HepG2 (cell line): ENCODE data around the gene YPEL3. TPM values are rescaled to one million over a fixed set of nuclear protein-coding genes. Genes with fewer than 3 reads are reported as not detected.

ENCODE experiments used
- ESRRA ChIP-seq: sonication (generic); formaldehyde crosslinking; IDR thresholded peaks from 2 replicates; pipeline ENCODE4 v1.5.1; 2020; ENCODE audit warnings: mild to moderate bottlenecking, low read depth, missing genetic modification reagents
- FOXA3 ChIP-seq: IDR thresholded peaks from 2 replicates; pipeline ENCODE4 v1.6.1; 2016; ENCODE audit warnings: missing genetic modification reagents, missing compliant biosample characterization
- ISL2 ChIP-seq: sonication (generic); formaldehyde crosslinking; IDR thresholded peaks from 2 replicates; pipeline ENCODE4 v1.5.0; 2020; ENCODE audit warnings: missing genetic modification reagents
- JARID2 ChIP-seq: sonication (generic); formaldehyde crosslinking; IDR thresholded peaks from 2 replicates; pipeline ENCODE4 v1.8.1; 2023; ENCODE audit warnings: missing genetic modification reagents, inconsistent platforms; ENCODE audit not compliant: insufficient replicate concordance
- MTF2 ChIP-seq: sonication (generic); formaldehyde crosslinking; IDR thresholded peaks from 2 replicates; pipeline ENCODE4 v1.5.0; 2020; ENCODE audit warnings: missing genetic modification reagents, borderline replicate concordance
- PCBP2 ChIP-seq: fragments of 200-400 bp; formaldehyde crosslinking; optimal IDR thresholded peaks from 2 replicates; pipeline ENCODE3; 2018; ENCODE audit warnings: low read length, low read depth; ENCODE audit not compliant: poor library complexity, severe bottlenecking
- RAD21 ChIP-seq: fragments of 450-650 bp; formaldehyde crosslinking; IDR thresholded peaks from 2 replicates; pipeline ENCODE4 v1.5.0; 2020; ENCODE audit warnings: mild to moderate bottlenecking
- RFXAP ChIP-seq: sonication (generic); formaldehyde crosslinking; IDR thresholded peaks from 2 replicates; pipeline ENCODE4 v1.4.0; 2020; ENCODE audit warnings: missing genetic modification reagents, borderline replicate concordance
- SMARCC2 ChIP-seq: fragments of 450-650 bp; IDR thresholded peaks from 2 replicates; pipeline ENCODE4 v1.6.1; 2017; ENCODE audit warnings: antibody characterized with exemption, mild to moderate bottlenecking
- THYN1 ChIP-seq: sonication (generic); formaldehyde crosslinking; IDR thresholded peaks from 2 replicates; pipeline ENCODE4 v1.8.1; 2023; ENCODE audit warnings: low read depth, mild to moderate bottlenecking, moderate library complexity, missing genetic modification reagents, borderline replicate concordance
- ZBTB3 ChIP-seq: sonication (generic); formaldehyde crosslinking; IDR thresholded peaks from 2 replicates; pipeline ENCODE4 v1.4.0; 2020; ENCODE audit warnings: low read depth, mild to moderate bottlenecking, moderate library complexity, missing genetic modification reagents, borderline replicate concordance
- ZFP37 ChIP-seq: sonication (generic); formaldehyde crosslinking; IDR thresholded peaks from 2 replicates; pipeline ENCODE4 v1.4.0; 2020; ENCODE audit warnings: missing genetic modification reagents, borderline replicate concordance
- ZNF205 ChIP-seq: IDR thresholded peaks from 2 replicates; pipeline ENCODE4 v1.6.1; 2018; ENCODE audit warnings: missing biosample characterization, missing genetic modification reagents
- ZNF232 ChIP-seq: sonication (generic); formaldehyde crosslinking; IDR thresholded peaks from 2 replicates; pipeline ENCODE4 v1.4.0; 2020; ENCODE audit warnings: missing genetic modification reagents, borderline replicate concordance
- ZNF30 ChIP-seq: sonication (generic); formaldehyde crosslinking; IDR thresholded peaks from 2 replicates; pipeline ENCODE4 v1.5.0; 2020; ENCODE audit warnings: mild to moderate bottlenecking, missing genetic modification reagents
- ZNF484 ChIP-seq: sonication (generic); formaldehyde crosslinking; IDR thresholded peaks from 2 replicates; pipeline ENCODE4 v1.5.1; 2020; ENCODE audit warnings: mild to moderate bottlenecking, low read depth, missing genetic modification reagents, borderline replicate concordance
- ZNF720 ChIP-seq: sonication (generic); formaldehyde crosslinking; IDR thresholded peaks from 2 replicates; pipeline ENCODE4 v1.4.0; 2020; ENCODE audit warnings: missing genetic modification reagents
- ZNF737 ChIP-seq: sonication (generic); formaldehyde crosslinking; IDR thresholded peaks from 2 replicates; pipeline ENCODE4 v1.5.0; 2020; ENCODE audit warnings: missing genetic modification reagents, mild to moderate bottlenecking, borderline replicate concordance
- ZNF775 ChIP-seq: sonication (generic); formaldehyde crosslinking; IDR thresholded peaks from 2 replicates; pipeline ENCODE4 v1.4.0; 2020; ENCODE audit warnings: missing genetic modification reagents, mild to moderate bottlenecking, moderate library complexity, borderline replicate concordance
- polyA plus RNA-seq, 8 experiments: library from polyadenylated mRNA; depleted of rRNA in 3 of 8; stranded (reverse) in 7 of 8; unstranded in 1 of 8; fragments of >200 nt; fragmentation: Illumina TruSeq in 4 of 8; extraction: Trizol in 4 of 8; gene quantifications; 2 replicates each; pipeline versions ENCODE4 v1.2.1 to v1.2.3, GENCODE V29; 2011 to 2016; ENCODE audit warnings: low read depth in 4 of 8, missing spikeins in 1 of 8, mixed read lengths in 1 of 8; ENCODE audit not compliant: insufficient read depth in 1 of 8
- total RNA-seq, 5 experiments: library from RNA; depleted of rRNA; stranded (reverse); fragments of >200 nt; fragmentation: Illumina TruSeq; extraction: Trizol; gene quantifications; 2 replicates each; pipeline ENCODE4 v1.2.3, GENCODE V29; 2016; ENCODE audit warnings: low read depth in 1 of 5
- TF ChIP-seq, protein P1 (sequence below): sonication (generic); formaldehyde crosslinking; IDR thresholded peaks from 2 replicates; pipeline ENCODE4 v1.4.0; 2020; ENCODE audit warnings: low read depth, missing genetic modification reagents
- TF ChIP-seq, protein P2 (sequence below): fragments of 450-650 bp; IDR thresholded peaks from 2 replicates; pipeline ENCODE4 v1.6.1; 2017; ENCODE audit warnings: mild to moderate bottlenecking
- TF ChIP-seq, protein P3 (sequence below): IDR thresholded peaks from 2 replicates; pipeline ENCODE4 v1.6.1; 2016; ENCODE audit warnings: low read depth, control low read depth

The YPEL3 gene
- total and polyA plus RNA-seq, 2 of the 13 experiments (the other 11 are each of a cell fraction or from before 2014, with no cell fraction given): 5.4 to 47.0 TPM

DNA sequence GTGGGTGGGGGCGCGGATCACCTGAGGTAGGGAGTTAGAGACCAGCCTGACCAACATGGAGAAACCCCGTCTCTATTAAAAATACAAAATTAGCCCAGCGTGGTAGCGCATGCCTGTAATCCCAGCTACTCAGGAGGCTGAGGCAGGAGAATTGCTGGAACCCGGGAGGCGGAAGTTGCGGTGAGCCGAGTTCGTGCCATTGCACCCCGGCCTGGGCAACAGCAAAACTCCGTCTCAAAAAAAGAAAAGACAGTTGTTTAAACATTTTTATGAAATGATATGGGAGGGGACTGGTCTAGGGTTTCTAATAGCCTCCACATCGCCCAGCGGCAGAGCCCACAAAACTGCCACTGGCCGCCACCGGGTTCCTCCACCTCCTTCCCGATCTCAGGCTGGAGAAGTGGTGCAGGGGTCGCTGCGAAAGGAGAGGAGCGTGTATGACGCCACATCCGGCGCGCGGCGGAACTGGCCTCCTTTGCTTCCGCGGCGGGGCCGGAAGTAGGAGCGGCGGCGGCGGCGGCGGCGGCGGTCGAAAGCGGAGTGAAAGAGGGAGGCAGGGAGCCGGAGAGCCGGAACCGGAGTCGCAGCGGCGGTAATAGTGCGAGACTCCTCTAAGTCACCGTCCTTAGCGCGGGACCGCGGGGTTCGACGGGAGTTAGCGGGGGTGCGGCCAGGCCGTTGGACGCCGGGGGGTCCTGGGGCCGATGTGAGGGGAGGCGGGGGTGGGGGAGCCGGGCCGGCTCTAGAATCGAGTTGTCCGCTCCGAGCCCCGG is 20.3 kb downstream of the YPEL3 start, which contains the start of gene PPP4C (continued):
- TF ChIP-seq, protein P1, sequence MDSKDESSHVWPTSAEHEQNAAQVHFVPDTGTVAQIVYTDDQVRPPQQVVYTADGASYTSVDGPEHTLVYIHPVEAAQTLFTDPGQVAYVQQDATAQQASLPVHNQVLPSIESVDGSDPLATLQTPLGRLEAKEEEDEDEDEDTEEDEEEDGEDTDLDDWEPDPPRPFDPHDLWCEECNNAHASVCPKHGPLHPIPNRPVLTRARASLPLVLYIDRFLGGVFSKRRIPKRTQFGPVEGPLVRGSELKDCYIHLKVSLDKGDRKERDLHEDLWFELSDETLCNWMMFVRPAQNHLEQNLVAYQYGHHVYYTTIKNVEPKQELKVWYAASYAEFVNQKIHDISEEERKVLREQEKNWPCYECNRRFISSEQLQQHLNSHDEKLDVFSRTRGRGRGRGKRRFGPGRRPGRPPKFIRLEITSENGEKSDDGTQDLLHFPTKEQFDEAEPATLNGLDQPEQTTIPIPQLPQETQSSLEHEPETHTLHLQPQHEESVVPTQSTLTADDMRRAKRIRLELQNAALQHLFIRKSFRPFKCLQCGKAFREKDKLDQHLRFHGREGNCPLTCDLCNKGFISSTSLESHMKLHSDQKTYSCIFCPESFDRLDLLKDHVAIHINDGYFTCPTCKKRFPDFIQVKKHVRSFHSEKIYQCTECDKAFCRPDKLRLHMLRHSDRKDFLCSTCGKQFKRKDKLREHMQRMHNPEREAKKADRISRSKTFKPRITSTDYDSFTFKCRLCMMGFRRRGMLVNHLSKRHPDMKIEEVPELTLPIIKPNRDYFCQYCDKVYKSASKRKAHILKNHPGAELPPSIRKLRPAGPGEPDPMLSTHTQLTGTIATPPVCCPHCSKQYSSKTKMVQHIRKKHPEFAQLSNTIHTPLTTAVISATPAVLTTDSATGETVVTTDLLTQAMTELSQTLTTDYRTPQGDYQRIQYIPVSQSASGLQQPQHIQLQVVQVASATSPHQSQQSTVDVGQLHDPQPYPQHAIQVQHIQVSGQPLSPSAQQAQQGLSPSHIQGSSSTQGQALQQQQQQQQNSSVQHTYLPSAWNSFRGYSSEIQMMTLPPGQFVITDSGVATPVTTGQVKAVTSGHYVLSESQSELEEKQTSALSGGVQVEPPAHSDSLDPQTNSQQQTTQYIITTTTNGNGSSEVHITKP (CRISPR knock-in tag): peak; percentile 49; the same call in 1 of the 2 replicates
- TF ChIP-seq ZNF737 (CRISPR knock-in tag): no peak
- TF ChIP-seq MTF2: no peak
- TF ChIP-seq RFXAP: peak; percentile 54; the same call in 1 of the 2 replicates
- TF ChIP-seq ZNF720 (CRISPR knock-in tag): no peak
- TF ChIP-seq ZNF775 (CRISPR knock-in tag): no peak
- TF ChIP-seq, protein P2, sequence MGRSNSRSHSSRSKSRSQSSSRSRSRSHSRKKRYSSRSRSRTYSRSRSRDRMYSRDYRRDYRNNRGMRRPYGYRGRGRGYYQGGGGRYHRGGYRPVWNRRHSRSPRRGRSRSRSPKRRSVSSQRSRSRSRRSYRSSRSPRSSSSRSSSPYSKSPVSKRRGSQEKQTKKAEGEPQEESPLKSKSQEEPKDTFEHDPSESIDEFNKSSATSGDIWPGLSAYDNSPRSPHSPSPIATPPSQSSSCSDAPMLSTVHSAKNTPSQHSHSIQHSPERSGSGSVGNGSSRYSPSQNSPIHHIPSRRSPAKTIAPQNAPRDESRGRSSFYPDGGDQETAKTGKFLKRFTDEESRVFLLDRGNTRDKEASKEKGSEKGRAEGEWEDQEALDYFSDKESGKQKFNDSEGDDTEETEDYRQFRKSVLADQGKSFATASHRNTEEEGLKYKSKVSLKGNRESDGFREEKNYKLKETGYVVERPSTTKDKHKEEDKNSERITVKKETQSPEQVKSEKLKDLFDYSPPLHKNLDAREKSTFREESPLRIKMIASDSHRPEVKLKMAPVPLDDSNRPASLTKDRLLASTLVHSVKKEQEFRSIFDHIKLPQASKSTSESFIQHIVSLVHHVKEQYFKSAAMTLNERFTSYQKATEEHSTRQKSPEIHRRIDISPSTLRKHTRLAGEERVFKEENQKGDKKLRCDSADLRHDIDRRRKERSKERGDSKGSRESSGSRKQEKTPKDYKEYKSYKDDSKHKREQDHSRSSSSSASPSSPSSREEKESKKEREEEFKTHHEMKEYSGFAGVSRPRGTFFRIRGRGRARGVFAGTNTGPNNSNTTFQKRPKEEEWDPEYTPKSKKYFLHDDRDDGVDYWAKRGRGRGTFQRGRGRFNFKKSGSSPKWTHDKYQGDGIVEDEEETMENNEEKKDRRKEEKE: no peak
- no peak for TF ChIP-seq ESRRA (CRISPR knock-in tag)
- no peak for TF ChIP-seq ZNF232 (CRISPR knock-in tag)
- TF ChIP-seq FOXA3 (CRISPR knock-in tag): no peak; the same call in 1 of the 2 replicates
- TF ChIP-seq THYN1 (CRISPR knock-in tag): no peak
- TF ChIP-seq ZFP37 (CRISPR knock-in tag): no peak
- TF ChIP-seq RAD21 (CRISPR knock-in tag): 0 out of 2 replicates have a peak, but pooled peaks have one; percentile 28
- TF ChIP-seq ISL2 (CRISPR knock-in tag): no peak
- no peak for TF ChIP-seq JARID2 (CRISPR knock-in tag)
- TF ChIP-seq ZNF30 (CRISPR knock-in tag): no peak
- 0 out of 2 replicates have a peak, but pooled peaks have one; percentile 0 for TF ChIP-seq ZNF484
- TF ChIP-seq ZBTB3 (CRISPR knock-in tag): no peak
- TF ChIP-seq SMARCC2: no peak
- TF ChIP-seq, protein P3, sequence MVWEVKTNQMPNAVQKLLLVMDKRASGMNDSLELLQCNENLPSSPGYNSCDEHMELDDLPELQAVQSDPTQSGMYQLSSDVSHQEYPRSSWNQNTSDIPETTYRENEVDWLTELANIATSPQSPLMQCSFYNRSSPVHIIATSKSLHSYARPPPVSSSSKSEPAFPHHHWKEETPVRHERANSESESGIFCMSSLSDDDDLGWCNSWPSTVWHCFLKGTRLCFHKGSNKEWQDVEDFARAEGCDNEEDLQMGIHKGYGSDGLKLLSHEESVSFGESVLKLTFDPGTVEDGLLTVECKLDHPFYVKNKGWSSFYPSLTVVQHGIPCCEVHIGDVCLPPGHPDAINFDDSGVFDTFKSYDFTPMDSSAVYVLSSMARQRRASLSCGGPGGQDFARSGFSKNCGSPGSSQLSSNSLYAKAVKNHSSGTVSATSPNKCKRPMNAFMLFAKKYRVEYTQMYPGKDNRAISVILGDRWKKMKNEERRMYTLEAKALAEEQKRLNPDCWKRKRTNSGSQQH (CRISPR knock-in tag): peak; percentile 67; the same call in 1 of the 2 replicates
- TF ChIP-seq ZNF205 (CRISPR knock-in tag): no peak
- TF ChIP-seq PCBP2: no peak
